ENCODE measurements around the gene TMED6. TPM values are rescaled to one million over a fixed set of nuclear protein-coding genes. Genes with fewer than 3 reads are reported as not detected.
A peak's percentile ranks its signal among the peaks of the same experiment; 100 is the strongest.

Gene TMED6
- polyA plus RNA-seq, 3 donors: 0.29 TPM; not detected in 2

- DNase-seq: peak; percentile 37 to 61 (median 48)
- H3K4me1 Mint-ChIP-seq: peaks cover 20% of the 10 kb centered on the region
- no peak overlapping the region for H2AFZ ChIP-seq (ENCODE audit: insufficient read depth, low read depth, low read length, poor library complexity, severe bottlenecking)
- H3K4me2 ChIP-seq (replicated peaks; ENCODE audit: extremely low read depth, low read length, poor library complexity, severe bottlenecking): peak overlapping the region; percentile 17
- peaks cover 34 to 41% of the 10 kb centered on the region in 2 donors for H3K36me3 Mint-ChIP-seq
- H3K9me3 ChIP-seq (replicated peaks in 1 of 2; ENCODE audit: control insufficient read depth in 1 of 2, insufficient read depth in 1 of 2, low read length in 2 of 2): no peaks in the 10 kb centered on the region
- H3K27ac Mint-ChIP-seq: peak overlapping the region; percentile 36 to 89 (median 80)
- intact Hi-C loops (cut with micrococcal nuclease): no loop called here
- H3K27me3 Mint-ChIP-seq (ENCODE audit: low read depth in 3 of 3): no peaks in the 10 kb centered on the region
- peaks cover 18 to 22% of the 10 kb centered on the region in 2 donors for H3K4me1 ChIP-seq (ENCODE audit: control insufficient read depth in 1 of 2, insufficient read depth in 2 of 2, low read length in 2 of 2)
- H3K4me3 ChIP-seq (replicated peaks in 1 of 3; ENCODE audit: low read depth in 2 of 3, low read length in 3 of 3): no peak overlapping the region
- no peak overlapping the region for H3K9ac ChIP-seq (ENCODE audit: insufficient read depth, low read length, poor library complexity, severe bottlenecking)
- peaks cover 22 to 49% of the 10 kb centered on the region in 2 donors for H3K36me3 ChIP-seq (replicated peaks in 1 of 2; ENCODE audit: control insufficient read depth in 1 of 2, insufficient read depth in 2 of 2, low read length in 2 of 2)
- no peak overlapping the region for H3K4me3 Mint-ChIP-seq
- peak overlapping the region; percentile 26 to 67 for H3K27ac ChIP-seq (ENCODE audit: low read depth in 1 of 2, low read length in 2 of 2)
- peaks cover 3% of the 10 kb centered on the region for H4K20me1 ChIP-seq (ENCODE audit: insufficient read depth, low read length)
- no peak for TF ChIP-seq CTCF (IDR thresholded peaks at IDR 0.05)
- peaks cover 17% of the 10 kb centered on the region for H3K79me2 ChIP-seq (ENCODE audit: insufficient read depth, low read length)
- WGBS (ENCODE audit: insufficient coverage): no CpG with 5 or more reads among the region's 4 CpGs
- no peaks in the 10 kb centered on the region for H3K27me3 ChIP-seq (ENCODE audit: control insufficient read depth in 2 of 2, insufficient read depth in 2 of 2, low read length in 2 of 2)
- no peaks in the 10 kb centered on the region for H3K9me3 Mint-ChIP-seq
These were observed 5.7 kb downstream of the TMED6 start for GRCh38 chr16:69345923-69346322.

- WGBS (ENCODE audit: insufficient coverage): 100% methylated on average over 1 of the region's 5 CpGs
- TF ChIP-seq CTCF (IDR thresholded peaks at IDR 0.05): no peak
- Mint-ChIP-seq H3K27me3 (ENCODE audit: low read depth in 3 of 3) (peaks cover 0 to 3% (median 0%) of the 10 kb centered on the region in 3 donors), H3K4me3 (no peak overlapping the region), H3K36me3 (peaks cover 26% of the 10 kb centered on the region in 2 donors), H3K27ac (no peak overlapping the region), H3K9me3 (no peaks in the 10 kb centered on the region), H3K4me1 (peaks cover 28% of the 10 kb centered on the region)
- no peak for DNase-seq
- intact Hi-C loops (cut with micrococcal nuclease): no loop called here
- peaks cover 3% of the 10 kb centered on the region for H4K20me1 ChIP-seq (ENCODE audit: insufficient read depth, low read length)
- H3K4me2 ChIP-seq (replicated peaks; ENCODE audit: extremely low read depth, low read length, poor library complexity, severe bottlenecking): no peak overlapping the region
- H3K9ac ChIP-seq (ENCODE audit: insufficient read depth, low read length, poor library complexity, severe bottlenecking): no peak overlapping the region
- H3K27me3 ChIP-seq (ENCODE audit: control insufficient read depth in 2 of 2, insufficient read depth in 2 of 2, low read length in 2 of 2): no peaks in the 10 kb centered on the region
- H3K36me3 ChIP-seq (replicated peaks in 1 of 2; ENCODE audit: control insufficient read depth in 1 of 2, insufficient read depth in 2 of 2, low read length in 2 of 2): peaks cover 14 to 39% of the 10 kb centered on the region in 2 donors
- H3K4me1 ChIP-seq (ENCODE audit: control insufficient read depth in 1 of 2, insufficient read depth in 2 of 2, low read length in 2 of 2): peaks cover 27 to 35% of the 10 kb centered on the region in 2 donors
- H3K9me3 ChIP-seq (replicated peaks in 1 of 2; ENCODE audit: control insufficient read depth in 1 of 2, insufficient read depth in 1 of 2, low read length in 2 of 2): no peaks in the 10 kb centered on the region
- H2AFZ ChIP-seq (ENCODE audit: insufficient read depth, low read depth, low read length, poor library complexity, severe bottlenecking): no peak overlapping the region
- H3K27ac ChIP-seq (ENCODE audit: low read depth in 1 of 2, low read length in 2 of 2): no peak overlapping the region
- H3K79me2 ChIP-seq (ENCODE audit: insufficient read depth, low read length): peaks cover 30% of the 10 kb centered on the region
- no peak overlapping the region for H3K4me3 ChIP-seq (replicated peaks in 1 of 3; ENCODE audit: low read depth in 2 of 3, low read length in 3 of 3)
These were observed 7.4 kb downstream of the TMED6 start for GRCh38 chr16:69344171-69344570.
